SK-N-SH treated with all-trans-retinoic acid at 6 μM for 48 hours (cell line): ENCODE results near the gene PPP6C.
"Not testable (repeated sequence)": the region's sequence is repeated elsewhere in the genome, so short reads cannot be mapped to it uniquely, and the experiment has no call there.

Source experiments
- ATAC-seq: fragments of 200-7000 bp; cut with Tn5 transposase; 3 replicates; pipeline ENCODE4 v1.9.1; 2020; ENCODE audit warnings: mild to moderate bottlenecking, moderate library complexity
- ARNTL ChIP-seq: fragments of 450-650 bp; formaldehyde crosslinking; IDR thresholded peaks from 2 replicates; pipeline ENCODE4 v1.5.0; 2020; ENCODE audit warnings: low read depth, mild to moderate bottlenecking, moderate library complexity, borderline replicate concordance
- BACH2 ChIP-seq: fragments of 250-450 bp; sonication (Bioruptor Pico); IDR thresholded peaks from 2 replicates; pipeline ENCODE4 v1.9.0; 2021; ENCODE audit warnings: mild to moderate bottlenecking, borderline replicate concordance
- CSDC2 ChIP-seq: fragments of 250-450 bp; sonication (Bioruptor Pico); IDR thresholded peaks from 2 replicates; pipeline ENCODE4 v1.5.0; 2020; ENCODE audit warnings: mild to moderate bottlenecking, moderate library complexity
- ESRRG ChIP-seq: fragments of 250-450 bp; sonication (Bioruptor Pico); IDR thresholded peaks from 2 replicates; pipeline ENCODE4 v1.6.1; 2021; ENCODE audit warnings: mild to moderate bottlenecking
- GLIS3 ChIP-seq: fragments of 250-450 bp; sonication (Bioruptor Pico); IDR thresholded peaks from 2 replicates; pipeline ENCODE4 v1.5.0; 2020; ENCODE audit warnings: mild to moderate bottlenecking, moderate library complexity
- ISL1 ChIP-seq: fragments of 250-450 bp; sonication (Bioruptor Pico); IDR thresholded peaks from 2 replicates; pipeline ENCODE4 v2.1.2; 2022; ENCODE audit warnings: mild to moderate bottlenecking, moderate library complexity
- OSR1 ChIP-seq: fragments of 250-450 bp; sonication (Bioruptor Pico); IDR thresholded peaks from 2 replicates; pipeline ENCODE4 v1.8.0; 2022; ENCODE audit warnings: moderate library complexity, mild to moderate bottlenecking, inconsistent platforms
- PATZ1 ChIP-seq: fragments of 250-450 bp; sonication (Bioruptor Pico); IDR thresholded peaks from 2 replicates; pipeline ENCODE4 v1.8.0; 2020; ENCODE audit warnings: mild to moderate bottlenecking, moderate library complexity, borderline replicate concordance
- POU6F1 ChIP-seq: fragments of 250-450 bp; sonication (Bioruptor Pico); IDR thresholded peaks from 2 replicates; pipeline ENCODE4 v1.8.0; 2021; ENCODE audit warnings: low read depth, mild to moderate bottlenecking, moderate library complexity, borderline replicate concordance
- PPARA ChIP-seq: fragments of 250-450 bp; sonication (Bioruptor Pico); IDR thresholded peaks from 2 replicates; pipeline ENCODE4 v1.5.0; 2020; ENCODE audit warnings: mild to moderate bottlenecking, borderline replicate concordance
- RARB ChIP-seq: fragments of 250-450 bp; sonication (Bioruptor Pico); IDR thresholded peaks from 2 replicates; pipeline ENCODE4 v1.8.0; 2021; ENCODE audit warnings: mild to moderate bottlenecking, moderate library complexity
- SNAI2 ChIP-seq: fragments of 250-450 bp; sonication (Bioruptor Pico); IDR thresholded peaks from 2 replicates; pipeline ENCODE4 v1.5.0; 2020; ENCODE audit warnings: mild to moderate bottlenecking, moderate library complexity
- TCF4 ChIP-seq: fragments of 250-450 bp; sonication (Bioruptor Pico); IDR thresholded peaks from 2 replicates; pipeline ENCODE4 v1.8.0; 2021; ENCODE audit warnings: mild to moderate bottlenecking, moderate library complexity, borderline replicate concordance
- TOX ChIP-seq: fragments of 250-450 bp; sonication (Bioruptor Pico); IDR thresholded peaks from 2 replicates; pipeline ENCODE4 v1.8.0; 2021; ENCODE audit warnings: mild to moderate bottlenecking, moderate library complexity, borderline replicate concordance
- TSHZ2 ChIP-seq: fragments of 250-450 bp; sonication (Bioruptor Pico); IDR thresholded peaks from 2 replicates; pipeline ENCODE4 v1.5.0; 2020; ENCODE audit warnings: mild to moderate bottlenecking, moderate library complexity
- ZC3H10 ChIP-seq: fragments of 250-450 bp; sonication (Bioruptor Pico); IDR thresholded peaks from 2 replicates; pipeline ENCODE4 v1.5.1; 2021; ENCODE audit warnings: mild to moderate bottlenecking, moderate library complexity
- ZFP3 ChIP-seq: fragments of 250-450 bp; sonication (Bioruptor Pico); IDR thresholded peaks from 2 replicates; pipeline ENCODE4 v1.5.0; 2020; ENCODE audit warnings: mild to moderate bottlenecking, moderate library complexity
- ZFP30 ChIP-seq: fragments of 450-650 bp; formaldehyde crosslinking; IDR thresholded peaks from 2 replicates; pipeline ENCODE4 v1.5.0; 2022; ENCODE audit warnings: mild to moderate bottlenecking, moderate library complexity
- ZNF565 ChIP-seq: fragments of 450-650 bp; formaldehyde crosslinking; conservative IDR thresholded peaks from 2 replicates; pipeline ENCODE4 v1.5.0; 2020; ENCODE audit warnings: low read depth, mild to moderate bottlenecking, moderate library complexity
- ZNF8 ChIP-seq: fragments of 450-650 bp; formaldehyde crosslinking; IDR thresholded peaks from 2 replicates; pipeline ENCODE4 v1.5.0; 2020; ENCODE audit warnings: mild to moderate bottlenecking, moderate library complexity
- TF ChIP-seq, protein P1 (sequence below): fragments of 250-450 bp; sonication (Bioruptor Pico); IDR thresholded peaks from 2 replicates; pipeline ENCODE4 v1.5.1; 2021; ENCODE audit warnings: mild to moderate bottlenecking, moderate library complexity
- TF ChIP-seq, protein P2 (sequence below): fragments of 250-450 bp; sonication (Bioruptor Pico); IDR thresholded peaks from 2 replicates; pipeline ENCODE4 v1.5.1; 2020; ENCODE audit warnings: low read depth, mild to moderate bottlenecking, moderate library complexity

PPP6C gene

DNA sequence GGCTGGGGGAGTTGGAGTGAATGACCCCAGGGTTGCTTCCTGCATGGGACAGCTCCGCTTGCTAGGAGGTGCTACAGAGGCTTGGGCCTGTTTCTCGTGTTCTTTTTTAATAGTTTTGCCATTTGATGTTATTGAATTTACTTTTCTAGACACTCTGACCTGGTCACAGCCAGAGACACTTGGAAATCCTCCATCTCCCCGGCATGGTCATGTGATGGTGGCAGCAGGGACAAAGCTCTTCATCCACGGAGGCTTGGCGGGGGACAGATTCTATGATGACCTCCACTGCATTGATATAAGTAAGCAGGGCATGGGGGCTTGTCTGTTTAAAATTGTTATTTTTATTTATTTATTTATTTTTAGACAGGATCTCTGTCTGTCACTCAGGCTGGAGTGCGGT is 38.2 kb upstream of the PPP6C start (continued):
- no peak for TF ChIP-seq TCF4 (CRISPR knock-in tag)

DNA sequence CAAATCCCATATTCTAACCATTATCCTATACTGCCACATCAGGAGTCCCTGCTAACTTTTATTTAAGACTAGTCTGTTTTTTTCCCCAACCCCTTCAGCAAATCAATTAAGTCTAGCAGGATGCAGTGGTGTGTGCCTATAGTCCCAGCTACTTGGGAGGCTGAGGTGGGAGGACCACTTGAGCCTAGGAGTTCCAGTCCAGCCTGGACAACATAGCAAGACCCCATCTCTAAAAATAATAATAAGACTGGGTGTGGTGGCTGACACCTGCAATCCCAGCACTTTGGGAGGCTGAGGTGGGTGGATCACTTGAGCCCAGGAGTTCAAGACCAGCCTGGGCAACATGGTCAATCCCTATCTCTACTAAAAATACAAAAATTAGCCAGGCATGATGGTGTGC is 35.3 kb upstream of the PPP6C start:
- ATAC-seq, result not testable (repeated sequence)

GRCh38 chr9:125218621-125219020 is 29.0 kb upstream of the PPP6C start:
- no peak for ATAC-seq
- TF ChIP-seq CSDC2, result no peak
- no peak for TF ChIP-seq RARB (CRISPR knock-in tag)
- TF ChIP-seq ZFP3 (CRISPR knock-in tag), result no peak
- no peak for TF ChIP-seq PPARA
- no peak for TF ChIP-seq PATZ1
- TF ChIP-seq SNAI2 (CRISPR knock-in tag), result no peak
- TF ChIP-seq ZNF565 (CRISPR knock-in tag), result no peak
- no peak for TF ChIP-seq GLIS3
- TF ChIP-seq ISL1 (CRISPR knock-in tag), result no peak
- TF ChIP-seq, protein P1, sequence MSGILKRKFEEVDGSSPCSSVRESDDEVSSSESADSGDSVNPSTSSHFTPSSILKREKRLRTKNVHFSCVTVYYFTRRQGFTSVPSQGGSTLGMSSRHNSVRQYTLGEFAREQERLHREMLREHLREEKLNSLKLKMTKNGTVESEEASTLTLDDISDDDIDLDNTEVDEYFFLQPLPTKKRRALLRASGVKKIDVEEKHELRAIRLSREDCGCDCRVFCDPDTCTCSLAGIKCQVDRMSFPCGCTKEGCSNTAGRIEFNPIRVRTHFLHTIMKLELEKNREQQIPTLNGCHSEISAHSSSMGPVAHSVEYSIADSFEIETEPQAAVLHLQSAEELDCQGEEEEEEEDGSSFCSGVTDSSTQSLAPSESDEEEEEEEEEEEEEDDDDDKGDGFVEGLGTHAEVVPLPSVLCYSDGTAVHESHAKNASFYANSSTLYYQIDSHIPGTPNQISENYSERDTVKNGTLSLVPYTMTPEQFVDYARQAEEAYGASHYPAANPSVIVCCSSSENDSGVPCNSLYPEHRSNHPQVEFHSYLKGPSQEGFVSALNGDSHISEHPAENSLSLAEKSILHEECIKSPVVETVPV (CRISPR knock-in tag), result no peak
- TF ChIP-seq BACH2 (CRISPR knock-in tag), result no peak
- TF ChIP-seq ESRRG, result no peak

GRCh38 chr9:125214186-125214585 is 24.6 kb upstream of the PPP6C start:
- no peak for ATAC-seq
- TF ChIP-seq TCF4 (CRISPR knock-in tag) (no peak), ARNTL (no peak), ZNF8 (CRISPR knock-in tag) (no peak)

DNA sequence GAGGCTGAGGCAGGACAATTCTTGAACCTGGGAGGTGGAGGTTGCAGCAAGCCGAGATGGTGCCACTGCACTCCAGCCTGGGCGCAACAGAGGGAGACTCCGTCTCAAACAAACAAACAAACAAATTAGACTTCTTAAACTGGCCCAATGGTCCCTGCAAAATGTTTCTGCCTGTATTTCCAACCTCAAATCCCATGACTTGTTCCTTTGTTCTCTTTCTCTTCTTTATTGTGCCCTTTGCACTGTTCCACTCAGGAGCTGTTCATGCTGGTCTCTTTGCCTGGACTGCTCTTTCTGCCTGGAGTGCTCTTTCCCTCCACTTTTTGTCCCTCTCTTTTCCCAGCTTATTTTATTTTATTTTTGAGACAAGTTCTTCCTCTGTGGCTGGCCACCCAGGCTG is 14.9 kb upstream of the PPP6C start:
- no peak for TF ChIP-seq TOX (CRISPR knock-in tag)
- TF ChIP-seq ZFP3 (CRISPR knock-in tag), result no peak
- no peak for TF ChIP-seq TCF4 (CRISPR knock-in tag)
- TF ChIP-seq ESRRG, result no peak
- TF ChIP-seq OSR1 (CRISPR knock-in tag), result no peak
- no peak for TF ChIP-seq CSDC2
- no peak for TF ChIP-seq BACH2 (CRISPR knock-in tag)
- no peak for ATAC-seq

GRCh38 chr9:125202846-125203618 is 13.4 kb upstream of the PPP6C start:
- TF ChIP-seq POU6F1 (no peak), ESRRG (no peak), CSDC2 (no peak), OSR1 (CRISPR knock-in tag) (no peak), BACH2 (CRISPR knock-in tag) (no peak), ZNF565 (CRISPR knock-in tag) (no peak), TOX (CRISPR knock-in tag) (no peak), ARNTL (no peak), PPARA (no peak), ZNF8 (CRISPR knock-in tag) (no peak), TCF4 (CRISPR knock-in tag) (no peak), SNAI2 (CRISPR knock-in tag) (no peak), ZC3H10 (CRISPR knock-in tag) (no peak), ISL1 (CRISPR knock-in tag) (no peak), ZFP30 (CRISPR knock-in tag) (no peak), RARB (CRISPR knock-in tag) (no peak), TSHZ2 (no peak)
- TF ChIP-seq, protein P2, sequence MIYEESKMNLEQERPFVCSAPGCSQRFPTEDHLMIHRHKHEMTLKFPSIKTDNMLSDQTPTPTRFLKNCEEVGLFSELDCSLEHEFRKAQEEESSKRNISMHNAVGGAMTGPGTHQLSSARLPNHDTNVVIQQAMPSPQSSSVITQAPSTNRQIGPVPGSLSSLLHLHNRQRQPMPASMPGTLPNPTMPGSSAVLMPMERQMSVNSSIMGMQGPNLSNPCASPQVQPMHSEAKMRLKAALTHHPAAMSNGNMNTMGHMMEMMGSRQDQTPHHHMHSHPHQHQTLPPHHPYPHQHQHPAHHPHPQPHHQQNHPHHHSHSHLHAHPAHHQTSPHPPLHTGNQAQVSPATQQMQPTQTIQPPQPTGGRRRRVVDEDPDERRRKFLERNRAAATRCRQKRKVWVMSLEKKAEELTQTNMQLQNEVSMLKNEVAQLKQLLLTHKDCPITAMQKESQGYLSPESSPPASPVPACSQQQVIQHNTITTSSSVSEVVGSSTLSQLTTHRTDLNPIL, result no peak
- no peak for ATAC-seq
